ENCODE results near the gene SPATC1L.
"Not testable (repeated sequence)": the region's sequence is repeated elsewhere in the genome, so short reads cannot be mapped to it uniquely, and the experiment has no call there.

SPATC1L gene

DNA sequence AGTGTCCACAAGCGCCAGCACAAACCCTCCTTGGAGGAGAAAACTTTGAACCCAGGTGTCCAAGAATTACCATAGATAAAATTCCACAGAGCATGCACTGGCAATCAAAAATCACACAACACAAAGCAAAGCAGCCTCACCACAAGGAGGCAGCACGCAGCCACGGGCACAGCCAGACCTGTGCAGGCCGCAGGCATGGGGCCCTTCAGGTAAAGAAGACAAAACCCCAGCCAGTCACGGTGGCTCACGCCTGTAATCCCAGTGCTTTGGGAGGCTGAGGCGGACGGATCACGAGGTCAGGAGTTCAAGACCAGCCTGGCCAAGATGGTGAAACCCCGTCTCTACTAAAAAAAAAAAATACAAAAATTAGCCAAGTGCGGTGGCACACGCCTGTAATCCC, 36.8 kb downstream of the SPATC1L start:
- peak in 1 of 2 experiments; percentile 69 for DNase-seq (ENCODE audit: low read depth in 1 of 2, low spot score in 1 of 2)
- not testable (repeated sequence) for H3K27ac ChIP-seq (replicated peaks); H3K27me3 ChIP-seq (ENCODE audit: insufficient read depth, poor library complexity, severe bottlenecking); H3K4me3 ChIP-seq (replicated peaks; ENCODE audit: insufficient read depth, low read length)
- peak; percentile 49 for TF ChIP-seq CTCF (IDR thresholded peaks at IDR 0.05; ENCODE audit: insufficient read depth, low read length)

GRCh38 chr21:46146856-46147255, 37.4 kb downstream of the SPATC1L start:
- TF ChIP-seq POLR2AphosphoS5 (IDR thresholded peaks at IDR 0.05; ENCODE audit: low read depth) (no peak), SPI1 (IDR thresholded peaks at IDR 0.05; ENCODE audit: borderline replicate concordance, low read depth) (no peak), CTCF (IDR thresholded peaks at IDR 0.05; ENCODE audit: insufficient read depth, low read length) (no peak), GABPA (IDR thresholded peaks at IDR 0.05; ENCODE audit: low read depth) (no peak)
- TF ChIP-seq, protein P1, sequence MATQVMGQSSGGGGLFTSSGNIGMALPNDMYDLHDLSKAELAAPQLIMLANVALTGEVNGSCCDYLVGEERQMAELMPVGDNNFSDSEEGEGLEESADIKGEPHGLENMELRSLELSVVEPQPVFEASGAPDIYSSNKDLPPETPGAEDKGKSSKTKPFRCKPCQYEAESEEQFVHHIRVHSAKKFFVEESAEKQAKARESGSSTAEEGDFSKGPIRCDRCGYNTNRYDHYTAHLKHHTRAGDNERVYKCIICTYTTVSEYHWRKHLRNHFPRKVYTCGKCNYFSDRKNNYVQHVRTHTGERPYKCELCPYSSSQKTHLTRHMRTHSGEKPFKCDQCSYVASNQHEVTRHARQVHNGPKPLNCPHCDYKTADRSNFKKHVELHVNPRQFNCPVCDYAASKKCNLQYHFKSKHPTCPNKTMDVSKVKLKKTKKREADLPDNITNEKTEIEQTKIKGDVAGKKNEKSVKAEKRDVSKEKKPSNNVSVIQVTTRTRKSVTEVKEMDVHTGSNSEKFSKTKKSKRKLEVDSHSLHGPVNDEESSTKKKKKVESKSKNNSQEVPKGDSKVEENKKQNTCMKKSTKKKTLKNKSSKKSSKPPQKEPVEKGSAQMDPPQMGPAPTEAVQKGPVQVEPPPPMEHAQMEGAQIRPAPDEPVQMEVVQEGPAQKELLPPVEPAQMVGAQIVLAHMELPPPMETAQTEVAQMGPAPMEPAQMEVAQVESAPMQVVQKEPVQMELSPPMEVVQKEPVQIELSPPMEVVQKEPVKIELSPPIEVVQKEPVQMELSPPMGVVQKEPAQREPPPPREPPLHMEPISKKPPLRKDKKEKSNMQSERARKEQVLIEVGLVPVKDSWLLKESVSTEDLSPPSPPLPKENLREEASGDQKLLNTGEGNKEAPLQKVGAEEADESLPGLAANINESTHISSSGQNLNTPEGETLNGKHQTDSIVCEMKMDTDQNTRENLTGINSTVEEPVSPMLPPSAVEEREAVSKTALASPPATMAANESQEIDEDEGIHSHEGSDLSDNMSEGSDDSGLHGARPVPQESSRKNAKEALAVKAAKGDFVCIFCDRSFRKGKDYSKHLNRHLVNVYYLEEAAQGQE (IDR thresholded peaks at IDR 0.05; ENCODE audit: insufficient replicate concordance, low read depth) = no peak
- H3K27ac ChIP-seq (replicated peaks) = no peak overlapping the region
- DNase-seq (ENCODE audit: low read depth in 1 of 2, low spot score in 1 of 2) = no peak

GRCh38 chr21:46145840-46146691, 38.2 kb downstream of the SPATC1L start:
- no peaks in the 10 kb centered on the region for H3K27me3 ChIP-seq (ENCODE audit: insufficient read depth, poor library complexity, severe bottlenecking)
- no peak for DNase-seq (ENCODE audit: low read depth in 1 of 2, low spot score in 1 of 2)
- H3K4me3 ChIP-seq (replicated peaks; ENCODE audit: insufficient read depth, low read length) = no peak overlapping the region
- H3K27ac ChIP-seq (replicated peaks) = no peak overlapping the region
- TF ChIP-seq, protein P1 (IDR thresholded peaks at IDR 0.05; ENCODE audit: insufficient replicate concordance, low read depth) = no peak
- TF ChIP-seq POLR2AphosphoS5 (IDR thresholded peaks at IDR 0.05; ENCODE audit: low read depth) = no peak
- no peak for TF ChIP-seq CTCF (IDR thresholded peaks at IDR 0.05; ENCODE audit: insufficient read depth, low read length)
- no peak for TF ChIP-seq SPI1 (IDR thresholded peaks at IDR 0.05; ENCODE audit: borderline replicate concordance, low read depth)
- no peak for TF ChIP-seq GABPA (IDR thresholded peaks at IDR 0.05; ENCODE audit: low read depth)

More at GRCh38 chr21:46146856-46147255, 37.4 kb downstream of the SPATC1L start:
- Histone ChIP-seq H3K27me3 (ENCODE audit: insufficient read depth, poor library complexity, severe bottlenecking) (no peaks in the 10 kb centered on the region), H3K4me3 (replicated peaks; ENCODE audit: insufficient read depth, low read length) (no peak overlapping the region)
